ENCODE data around the gene RAP1GAP. TPM values are rescaled to one million over a fixed set of nuclear protein-coding genes. Genes with fewer than 3 reads are reported as not detected.

The RAP1GAP gene
- total RNA-seq, 2 experiments from 2014 or later: not detected

DNA sequence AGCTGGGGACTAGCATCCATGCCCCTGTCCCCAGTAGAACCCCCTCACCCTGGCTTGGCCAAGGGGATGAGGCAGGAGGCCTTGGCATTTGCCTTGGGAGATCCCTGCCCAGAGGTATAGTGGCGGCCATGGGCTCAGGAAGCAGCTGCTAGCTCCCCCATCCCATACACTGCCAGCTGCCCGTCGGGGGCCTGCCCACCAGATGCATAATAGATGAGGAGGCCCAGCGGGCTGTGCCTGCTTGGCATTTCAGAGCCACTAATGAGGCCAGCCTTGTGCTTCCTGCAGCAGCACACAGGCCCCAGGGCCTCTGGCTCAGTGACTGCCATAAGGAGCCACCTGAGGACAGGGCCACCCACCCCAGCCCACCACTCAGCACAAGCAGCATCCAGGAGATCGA is 23.6 kb downstream of the RAP1GAP start:
- H3K4me2 ChIP-seq (ENCODE audit: low read length): no peak overlapping the region
- ChIA-PET POLR2A (no interaction called here), CTCF (ENCODE audit: unreplicated experiment) (no interaction called here)
- no TSS peak for BruUV-seq (replicated peaks)
- H3K9me3 ChIP-seq (ENCODE audit: low read length): no peaks in the 10 kb centered on the region
- intact Hi-C loops (cut with micrococcal nuclease; ENCODE audit: unreplicated experiment): no loop called here
- H2AFZ ChIP-seq (ENCODE audit: low read length): no peak overlapping the region
- H3K4me1 ChIP-seq (ENCODE audit: insufficient read depth, low read length, poor library complexity, severe bottlenecking): no peaks in the 10 kb centered on the region
- H3K79me2 ChIP-seq (ENCODE audit: insufficient read depth, low read depth, low read length): no peaks in the 10 kb centered on the region
- no peaks in the 10 kb centered on the region for H4K20me1 ChIP-seq (ENCODE audit: insufficient read depth, low read length)
- no peaks in the 10 kb centered on the region for H3K9me2 ChIP-seq (ENCODE audit: insufficient read depth, low read length)
- no peak overlapping the region for H3K27ac ChIP-seq (ENCODE audit: low read depth, low read length, poor library complexity, severe bottlenecking)
- no peaks in the 10 kb centered on the region for H3K36me3 ChIP-seq (ENCODE audit: insufficient read depth, low read length)
- no peak overlapping the region for H3K4me3 ChIP-seq (ENCODE audit: low read depth, low read length, poor library complexity, severe bottlenecking)
- no peak for TF ChIP-seq EZH2phosphoT487 (IDR thresholded peaks at IDR 0.05; ENCODE audit: borderline replicate concordance, low read depth, low read length)
- no peak for DNase-seq (ENCODE audit: low spot score)

DNA sequence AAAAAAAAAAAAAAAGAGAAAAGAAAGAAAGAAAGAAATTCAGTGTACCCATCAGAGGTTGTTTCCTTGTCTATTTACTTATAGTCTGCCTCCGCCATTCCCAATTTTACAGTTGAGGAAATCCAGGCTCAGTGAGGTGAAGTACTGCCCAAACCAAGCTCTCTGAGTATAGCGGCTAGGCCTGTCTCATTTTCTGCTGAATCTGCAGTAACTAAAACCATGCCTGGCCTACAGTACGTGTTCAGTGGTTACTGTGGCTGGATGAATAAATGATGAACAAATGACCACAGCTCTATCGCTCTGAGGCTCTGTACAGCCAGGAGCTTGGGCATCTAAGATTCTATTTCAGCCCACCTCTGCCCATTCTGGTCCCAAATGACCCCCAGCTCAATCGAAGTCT is 24.3 kb downstream of the RAP1GAP start:
- Histone ChIP-seq H2AFZ (ENCODE audit: low read length) (no peak overlapping the region), H3K4me1 (ENCODE audit: insufficient read depth, low read length, poor library complexity, severe bottlenecking) (no peaks in the 10 kb centered on the region), H4K20me1 (ENCODE audit: insufficient read depth, low read length) (no peaks in the 10 kb centered on the region), H3K4me3 (ENCODE audit: low read depth, low read length, poor library complexity, severe bottlenecking) (no peak overlapping the region), H3K79me2 (ENCODE audit: insufficient read depth, low read depth, low read length) (no peaks in the 10 kb centered on the region), H3K4me2 (ENCODE audit: low read length) (no peak overlapping the region), H3K36me3 (ENCODE audit: insufficient read depth, low read length) (no peaks in the 10 kb centered on the region), H3K9me2 (ENCODE audit: insufficient read depth, low read length) (no peaks in the 10 kb centered on the region), H3K27ac (ENCODE audit: low read depth, low read length, poor library complexity, severe bottlenecking) (no peak overlapping the region), H3K9me3 (ENCODE audit: low read length) (no peaks in the 10 kb centered on the region)
- no peak for DNase-seq (ENCODE audit: low spot score)
- POLR2A ChIA-PET: no interaction called here
- CTCF ChIA-PET (ENCODE audit: unreplicated experiment): no interaction called here
- TF ChIP-seq EZH2phosphoT487 (IDR thresholded peaks at IDR 0.05; ENCODE audit: borderline replicate concordance, low read depth, low read length): no peak
- TF ChIP-seq, protein P1, sequence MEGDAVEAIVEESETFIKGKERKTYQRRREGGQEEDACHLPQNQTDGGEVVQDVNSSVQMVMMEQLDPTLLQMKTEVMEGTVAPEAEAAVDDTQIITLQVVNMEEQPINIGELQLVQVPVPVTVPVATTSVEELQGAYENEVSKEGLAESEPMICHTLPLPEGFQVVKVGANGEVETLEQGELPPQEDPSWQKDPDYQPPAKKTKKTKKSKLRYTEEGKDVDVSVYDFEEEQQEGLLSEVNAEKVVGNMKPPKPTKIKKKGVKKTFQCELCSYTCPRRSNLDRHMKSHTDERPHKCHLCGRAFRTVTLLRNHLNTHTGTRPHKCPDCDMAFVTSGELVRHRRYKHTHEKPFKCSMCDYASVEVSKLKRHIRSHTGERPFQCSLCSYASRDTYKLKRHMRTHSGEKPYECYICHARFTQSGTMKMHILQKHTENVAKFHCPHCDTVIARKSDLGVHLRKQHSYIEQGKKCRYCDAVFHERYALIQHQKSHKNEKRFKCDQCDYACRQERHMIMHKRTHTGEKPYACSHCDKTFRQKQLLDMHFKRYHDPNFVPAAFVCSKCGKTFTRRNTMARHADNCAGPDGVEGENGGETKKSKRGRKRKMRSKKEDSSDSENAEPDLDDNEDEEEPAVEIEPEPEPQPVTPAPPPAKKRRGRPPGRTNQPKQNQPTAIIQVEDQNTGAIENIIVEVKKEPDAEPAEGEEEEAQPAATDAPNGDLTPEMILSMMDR (conservative IDR thresholded peaks at IDR 0.05; ENCODE audit: low read length): no peak
- BruUV-seq (replicated peaks): no TSS peak
- intact Hi-C loops (cut with micrococcal nuclease; ENCODE audit: unreplicated experiment): no loop called here

- Histone ChIP-seq H3K36me3 (ENCODE audit: insufficient read depth, low read length) (no peaks in the 10 kb centered on the region), H3K4me3 (ENCODE audit: low read depth, low read length, poor library complexity, severe bottlenecking) (no peak overlapping the region), H3K79me2 (ENCODE audit: insufficient read depth, low read depth, low read length) (no peaks in the 10 kb centered on the region), H4K20me1 (ENCODE audit: insufficient read depth, low read length) (no peaks in the 10 kb centered on the region), H3K27ac (ENCODE audit: low read depth, low read length, poor library complexity, severe bottlenecking) (no peak overlapping the region), H3K4me1 (ENCODE audit: insufficient read depth, low read length, poor library complexity, severe bottlenecking) (no peaks in the 10 kb centered on the region), H3K4me2 (ENCODE audit: low read length) (no peak overlapping the region), H3K9me3 (ENCODE audit: low read length) (no peaks in the 10 kb centered on the region), H2AFZ (ENCODE audit: low read length) (no peak overlapping the region), H3K9me2 (ENCODE audit: insufficient read depth, low read length) (no peaks in the 10 kb centered on the region)
- no peak for DNase-seq (ENCODE audit: low spot score)
- no TSS peak for BruUV-seq (replicated peaks)
- ChIA-PET CTCF (ENCODE audit: unreplicated experiment) (no interaction called here), POLR2A (interaction anchor here (0.6 kb wide), 1 partner anchor 431 kb away, joined by 4 read pairs; no protein-coding TSS in a partner anchor)
- intact Hi-C loops (cut with micrococcal nuclease; ENCODE audit: unreplicated experiment): no loop called here
- TF ChIP-seq, protein P1 (conservative IDR thresholded peaks at IDR 0.05; ENCODE audit: low read length): no peak
- TF ChIP-seq EZH2phosphoT487 (IDR thresholded peaks at IDR 0.05; ENCODE audit: borderline replicate concordance, low read depth, low read length): no peak
These were observed 24.8 kb downstream of the RAP1GAP start for GRCh38 chr1:21644348-21644747.
